Lung (tissue), 12 donors: ENCODE results near the gene OR10G6. TPM values are rescaled to one million over a fixed set of nuclear protein-coding genes. Genes with fewer than 3 reads are reported as not detected.

Experiments
- ATAC-seq: fragments of 200-7000 bp; cut with Tn5 transposase; one replicate; pipeline ENCODE4 v1.9.1; 2020; ENCODE audit warnings: moderate number of reproducible peaks; ENCODE audit not compliant: insufficient read depth, low FRiP score
- DNase-seq, 3 donors: peaks; one replicate each; pipeline ENCODE4 v3.0.0-alpha.2; 2013 to 2017
- H3K27ac ChIP-seq, 2 donors: one replicate each; pipeline ENCODE4 v1.5.1; 2013; ENCODE audit warnings: mild to moderate bottlenecking in 2 of 2, moderate library complexity in 2 of 2, control low read depth in 1 of 2, inconsistent platforms in 1 of 2, low read depth in 1 of 2, low read length in 1 of 2
- H3K27me3 ChIP-seq, 3 donors: one replicate each; pipeline ENCODE4 v1.5.1; 2013; ENCODE audit warnings: low read length in 2 of 3; ENCODE audit not compliant: control insufficient read depth in 3 of 3, insufficient read depth in 3 of 3
- H3K36me3 ChIP-seq, 4 donors: one replicate each; pipeline ENCODE4 v1.5.1; 2013; ENCODE audit warnings: low read length in 4 of 4, mild to moderate bottlenecking in 1 of 4, moderate library complexity in 1 of 4; ENCODE audit not compliant: control insufficient read depth in 4 of 4, insufficient read depth in 4 of 4
- H3K4me1 ChIP-seq, 5 donors: one replicate each; pipeline ENCODE4 v1.5.1; 2013; ENCODE audit warnings: low read length in 5 of 5, mild to moderate bottlenecking in 2 of 5, moderate library complexity in 1 of 5; ENCODE audit not compliant: control insufficient read depth in 5 of 5, insufficient read depth in 5 of 5
- H3K4me3 ChIP-seq: one replicate; pipeline ENCODE4 v1.5.1; 2013; ENCODE audit warnings: mild to moderate bottlenecking, control low read depth, moderate library complexity
- H3K9ac ChIP-seq, 2 donors: one replicate each; pipeline ENCODE4 v1.5.1; 2013; ENCODE audit warnings: low read length in 2 of 2, control low read depth in 1 of 2; ENCODE audit not compliant: insufficient read depth in 1 of 2
- H3K9me3 ChIP-seq, 4 donors: one replicate each; pipeline ENCODE4 v1.5.1; 2013; ENCODE audit warnings: low read length in 3 of 4, mild to moderate bottlenecking in 1 of 4, moderate library complexity in 1 of 4; ENCODE audit not compliant: control insufficient read depth in 4 of 4, insufficient read depth in 3 of 4
- WGBS, 2 donors: extraction: QIAGEN DNeasy Blood & Tissue Kit; methylation state at CpG; one replicate each; pipeline ENCODE4 v1.1.7; 2013; 5-methylcytosine and 5-hydroxymethylcytosine counted together
- polyA plus RNA-seq, 2 donors: library from polyadenylated mRNA; stranded (reverse); fragments of 200-250 nt; gene quantifications; one replicate each; pipeline ENCODE4 v1.2.1, GENCODE V29; 2013
- total RNA-seq, 2 donors: library from RNA; depleted of rRNA in 1 of 2; stranded (reverse); fragments of >200 nt in 1 of 2; gene quantifications; one replicate each; pipeline ENCODE4 v1.2.1, GENCODE V29; 2014 to 2021
- TF ChIP-seq, protein P1 (sequence below): IDR thresholded peaks from 2 replicates; pipeline ENCODE4 v1.5.1; 2012; ENCODE audit warnings: mild to moderate bottlenecking; ENCODE audit errors: control extremely low read depth, extremely low read depth
- donor health status: control.
- donor health status: control.
- donor health status: Bipolar disorder and iron deficiency.
- donor health status: healthy.
- donor health status: DM: yes; HTN: yes; CAD: no.

The OR10G6 gene
- total and polyA plus RNA-seq, 4 donors: not detected

DNA sequence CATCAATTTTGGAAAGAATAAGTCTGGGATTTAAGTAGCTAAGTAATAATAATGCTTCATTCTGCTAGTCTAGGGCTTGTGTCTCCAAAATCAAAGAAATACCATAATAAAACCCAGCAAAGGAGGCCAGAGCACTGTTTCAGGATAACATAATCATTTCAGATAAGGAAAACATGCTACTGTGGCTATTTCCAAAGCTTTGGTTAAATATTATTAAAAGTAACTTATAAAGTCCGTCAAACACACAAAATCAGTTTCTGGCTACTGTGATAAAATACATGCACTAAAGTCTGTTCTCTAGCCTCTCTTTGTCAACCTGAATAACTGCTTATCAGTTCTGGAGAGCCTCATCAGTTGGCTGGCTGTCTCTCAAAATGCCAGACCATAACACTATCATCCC is 49.8 kb downstream of the OR10G6 start:
- Histone ChIP-seq H3K27ac (no peak overlapping the region), H3K27me3 (no peaks in the 10 kb centered on the region), H3K4me3 (no peak overlapping the region), H3K4me1 (no peaks in the 10 kb centered on the region), H3K9ac (no peak overlapping the region), H3K36me3 (no peaks in the 10 kb centered on the region), H3K9me3 (no peaks in the 10 kb centered on the region)
- DNase-seq (no peak), ATAC-seq (no peak)
- 59 to 90% methylated on average over 1 of the region's 1 CpG for WGBS, 2 donors
- TF ChIP-seq, protein P1, sequence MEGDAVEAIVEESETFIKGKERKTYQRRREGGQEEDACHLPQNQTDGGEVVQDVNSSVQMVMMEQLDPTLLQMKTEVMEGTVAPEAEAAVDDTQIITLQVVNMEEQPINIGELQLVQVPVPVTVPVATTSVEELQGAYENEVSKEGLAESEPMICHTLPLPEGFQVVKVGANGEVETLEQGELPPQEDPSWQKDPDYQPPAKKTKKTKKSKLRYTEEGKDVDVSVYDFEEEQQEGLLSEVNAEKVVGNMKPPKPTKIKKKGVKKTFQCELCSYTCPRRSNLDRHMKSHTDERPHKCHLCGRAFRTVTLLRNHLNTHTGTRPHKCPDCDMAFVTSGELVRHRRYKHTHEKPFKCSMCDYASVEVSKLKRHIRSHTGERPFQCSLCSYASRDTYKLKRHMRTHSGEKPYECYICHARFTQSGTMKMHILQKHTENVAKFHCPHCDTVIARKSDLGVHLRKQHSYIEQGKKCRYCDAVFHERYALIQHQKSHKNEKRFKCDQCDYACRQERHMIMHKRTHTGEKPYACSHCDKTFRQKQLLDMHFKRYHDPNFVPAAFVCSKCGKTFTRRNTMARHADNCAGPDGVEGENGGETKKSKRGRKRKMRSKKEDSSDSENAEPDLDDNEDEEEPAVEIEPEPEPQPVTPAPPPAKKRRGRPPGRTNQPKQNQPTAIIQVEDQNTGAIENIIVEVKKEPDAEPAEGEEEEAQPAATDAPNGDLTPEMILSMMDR: no peak

Other genes with a start within 250 kb of the OR10G6 start
- gene OR6X1, start 240.6 kb downstream of the OR10G6 start, total RNA-seq: not detected
- not detected for gene OR6X1, start 240.6 kb downstream of the OR10G6 start, polyA plus RNA-seq
- not detected for gene OR6M1, start 188.8 kb downstream of the OR10G6 start, total RNA-seq
- not detected for gene OR6M1, start 188.8 kb downstream of the OR10G6 start, polyA plus RNA-seq
- not detected for gene TMEM225, start 109.5 kb downstream of the OR10G6 start, total RNA-seq
- gene TMEM225, start 109.5 kb downstream of the OR10G6 start, polyA plus RNA-seq: not detected
- gene OR8D4, start 93.0 kb downstream of the OR10G6 start, total RNA-seq: not detected
- not detected for gene OR8D4, start 93.0 kb downstream of the OR10G6 start, polyA plus RNA-seq
- not detected for gene OR4D5, start 55.5 kb downstream of the OR10G6 start, total RNA-seq
- gene OR4D5, start 55.5 kb downstream of the OR10G6 start, polyA plus RNA-seq: not detected
- gene OR6T1, start 51.3 kb downstream of the OR10G6 start, total RNA-seq: not detected
- not detected for gene OR6T1, start 51.3 kb downstream of the OR10G6 start, polyA plus RNA-seq
- not detected for gene OR10S1, start 17.4 kb downstream of the OR10G6 start, total RNA-seq
- gene OR10S1, start 17.4 kb downstream of the OR10G6 start, polyA plus RNA-seq: not detected
- gene OR10G4, start 17.8 kb upstream of the OR10G6 start, total RNA-seq: not detected
- not detected for gene OR10G4, start 17.8 kb upstream of the OR10G6 start, polyA plus RNA-seq
- gene OR10G9, start 27.9 kb upstream of the OR10G6 start, total RNA-seq: not detected
- not detected for gene OR10G9, start 27.9 kb upstream of the OR10G6 start, polyA plus RNA-seq
- gene OR10G8, start 31.6 kb upstream of the OR10G6 start, total RNA-seq: not detected
- gene OR10G8, start 31.6 kb upstream of the OR10G6 start, polyA plus RNA-seq: not detected
- gene OR10G7, start 46.2 kb upstream of the OR10G6 start, total RNA-seq: not detected
- gene OR10G7, start 46.2 kb upstream of the OR10G6 start, polyA plus RNA-seq: not detected
- 10 to 100 TPM; 30.1 to 35.8 TPM for gene VWA5A, start 120.3 kb upstream of the OR10G6 start, total RNA-seq
- gene VWA5A, start 120.3 kb upstream of the OR10G6 start, polyA plus RNA-seq: 10 to 100 TPM; 20.7 to 27.4 TPM
- not detected for gene OR10D3, start 188.2 kb upstream of the OR10G6 start, total RNA-seq
- gene OR10D3, start 188.2 kb upstream of the OR10G6 start, polyA plus RNA-seq: not detected
- not detected for gene OR8G1, start 245.9 kb upstream of the OR10G6 start, total RNA-seq
- not detected for gene OR8G1, start 245.9 kb upstream of the OR10G6 start, polyA plus RNA-seq